ENCODE measurements around the gene ART1.

DNA sequence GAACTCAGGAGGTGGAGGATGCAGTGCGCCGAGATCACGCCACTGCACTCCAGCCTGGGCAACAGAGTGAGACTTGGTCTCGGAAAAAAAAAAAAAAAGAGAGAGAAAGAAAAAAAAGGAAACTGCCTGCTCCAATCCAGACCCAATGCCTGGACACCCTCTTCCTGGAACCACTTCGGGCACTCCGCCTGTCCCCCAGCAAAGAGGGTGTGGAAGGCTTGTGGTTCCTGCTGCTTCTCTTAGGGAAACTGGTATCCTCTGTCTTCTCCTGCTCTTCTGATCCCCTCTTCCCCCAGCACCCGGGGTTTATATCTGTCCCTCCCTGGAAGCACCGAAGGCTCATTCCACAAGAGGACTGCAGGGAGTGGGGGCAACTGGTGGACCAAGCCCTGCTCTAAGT lies 13.3 kb downstream of the ART1 start:
- TF ChIP-seq SUZ12 (IDR thresholded peaks at IDR 0.05; ENCODE audit: extremely low read depth, insufficient read depth, insufficient read length) (no peak), ZNF274 (IDR thresholded peaks at IDR 0.05; ENCODE audit: low read depth, low read length) (no peak)

Data from NT2/D1 (cell line).